ENCODE measurements around the gene MGAT5. TPM values are rescaled to one million over a fixed set of nuclear protein-coding genes. Genes with fewer than 3 reads are reported as not detected.
A peak's percentile ranks its signal among the peaks of the same experiment; 100 is the strongest.

Gene MGAT5
- total RNA-seq, 6 donors from 2014 or later: 25.3 to 65.5 (median 41.3) TPM

GRCh38 chr2:134460583-134460998, 206.7 kb downstream of the MGAT5 start:
- TF ChIP-seq CTCF (IDR thresholded peaks at IDR 0.05): peak in 5 of 6 experiments; percentile 38 to 66 (median 61)
- TF ChIP-seq POLR2A (IDR thresholded peaks at IDR 0.05): no peak
- Histone ChIP-seq H3K36me3 (peaks cover 0 to 3% (median 1%) of the 10 kb centered on the region in 4 donors), H3K27me3 (no peaks in the 10 kb centered on the region), H3K9me3 (no peaks in the 10 kb centered on the region), H3K4me3 (no peak overlapping the region), H3K4me1 (peaks cover 0 to 6% (median 3%) of the 10 kb centered on the region in 4 donors), H3K27ac (no peak overlapping the region)
- peak in 1 of 2 donors; percentile 42 for ATAC-seq (ENCODE audit: low FRiP score in 2 of 2)
- 68 to 100% methylated on average over 3 to 8 of the region's 8 CpGs for WGBS, 2 donors
- peak; percentile 59 to 78 for DNase-seq

GRCh38 chr2:134461511-134461910, 207.6 kb downstream of the MGAT5 start:
- H3K9me3 ChIP-seq: no peaks in the 10 kb centered on the region
- TF ChIP-seq POLR2A (IDR thresholded peaks at IDR 0.05): no peak
- H3K4me3 ChIP-seq: no peak overlapping the region
- no peaks in the 10 kb centered on the region for H3K27me3 ChIP-seq
- 44 to 53% methylated on average over 3 to 6 of the region's 6 CpGs for WGBS, 2 donors
- DNase-seq: peak in 1 of 2 donors; percentile 45
- peaks cover 0 to 3% (median 0%) of the 10 kb centered on the region in 4 donors for H3K36me3 ChIP-seq
- no peak overlapping the region for H3K27ac ChIP-seq
- ATAC-seq (ENCODE audit: low FRiP score in 2 of 2): peak in 1 of 2 donors; percentile 24
- peaks cover 0 to 6% (median 3%) of the 10 kb centered on the region in 4 donors for H3K4me1 ChIP-seq

- DNase-seq (no peak), ATAC-seq (ENCODE audit: low FRiP score in 2 of 2) (no peak)
- Histone ChIP-seq H3K27me3 (no peaks in the 10 kb centered on the region), H3K4me1 (peaks cover 0 to 6% (median 3%) of the 10 kb centered on the region in 4 donors), H3K4me3 (no peak overlapping the region), H3K9me3 (no peaks in the 10 kb centered on the region), H3K36me3 (peaks cover 0 to 2% (median 0%) of the 10 kb centered on the region in 4 donors), H3K27ac (no peak overlapping the region)
- TF ChIP-seq POLR2A (IDR thresholded peaks at IDR 0.05): no peak
- TF ChIP-seq POLR2AphosphoS5 (IDR thresholded peaks at IDR 0.05): no peak
- TF ChIP-seq EP300 (IDR thresholded peaks at IDR 0.05): no peak
- no peak for TF ChIP-seq CTCF (IDR thresholded peaks at IDR 0.05)
- WGBS, 2 donors: 92 to 96% methylated on average over 6 of the region's 6 CpGs
These were observed 208.4 kb downstream of the MGAT5 start for GRCh38 chr2:134462275-134462674.

- TF ChIP-seq POLR2AphosphoS5 (IDR thresholded peaks at IDR 0.05): no peak
- no peak for TF ChIP-seq CTCF (IDR thresholded peaks at IDR 0.05)
- TF ChIP-seq POLR2A (IDR thresholded peaks at IDR 0.05): no peak
- no peak for TF ChIP-seq EP300 (IDR thresholded peaks at IDR 0.05)
- no peak overlapping the region for H3K27ac ChIP-seq
- 92 to 100% methylated on average over 3 to 11 of the region's 11 CpGs for WGBS, 2 donors
- H3K27me3 ChIP-seq: no peaks in the 10 kb centered on the region
- no peaks in the 10 kb centered on the region for H3K9me3 ChIP-seq
- no peaks in the 10 kb centered on the region for H3K36me3 ChIP-seq
- no peak overlapping the region for H3K4me3 ChIP-seq
- ATAC-seq (ENCODE audit: low FRiP score in 2 of 2): no peak
- H3K4me1 ChIP-seq: peaks cover 0 to 6% (median 1%) of the 10 kb centered on the region in 4 donors
- no peak for DNase-seq
These were observed 209.2 kb downstream of the MGAT5 start for GRCh38 chr2:134462791-134463698.

GRCh38 chr2:134463699-134464022, 209.8 kb downstream of the MGAT5 start:
- DNase-seq (no peak), ATAC-seq (ENCODE audit: low FRiP score in 2 of 2) (no peak)
- WGBS, 2 donors: 90 to 96% methylated on average over 5 to 7 of the region's 7 CpGs
- Histone ChIP-seq H3K4me3 (no peak overlapping the region), H3K9me3 (no peaks in the 10 kb centered on the region), H3K36me3 (no peaks in the 10 kb centered on the region), H3K27ac (no peak overlapping the region), H3K4me1 (peaks cover 0 to 6% (median 1%) of the 10 kb centered on the region in 4 donors), H3K27me3 (no peaks in the 10 kb centered on the region)
- TF ChIP-seq POLR2A (IDR thresholded peaks at IDR 0.05) (no peak), POLR2AphosphoS5 (IDR thresholded peaks at IDR 0.05) (no peak), EP300 (IDR thresholded peaks at IDR 0.05) (no peak), CTCF (IDR thresholded peaks at IDR 0.05) (no peak)
